Testis (tissue), 2 donors: ENCODE data around the gene SERTAD3.

Experiments
- POLR2A ChIP-seq: fragments of 450-650 bp; IDR thresholded peaks from one replicate; pipeline ENCODE4 v1.6.1; 2017; ENCODE audit warnings: antibody characterized with exemption, mild to moderate bottlenecking, moderate library complexity
- TF ChIP-seq, protein P1 (sequence below), 3 experiments: fragments of 450-650 bp in 2 of 3; fragments of 200-600 bp in 1 of 3; sonication (generic) in 1 of 3; IDR thresholded peaks; one replicate each; pipeline ENCODE4 v1.5.1; 2016 to 2019; ENCODE audit warnings: antibody characterized with exemption in 3 of 3, mild to moderate bottlenecking in 2 of 3, moderate library complexity in 1 of 3

DNA sequence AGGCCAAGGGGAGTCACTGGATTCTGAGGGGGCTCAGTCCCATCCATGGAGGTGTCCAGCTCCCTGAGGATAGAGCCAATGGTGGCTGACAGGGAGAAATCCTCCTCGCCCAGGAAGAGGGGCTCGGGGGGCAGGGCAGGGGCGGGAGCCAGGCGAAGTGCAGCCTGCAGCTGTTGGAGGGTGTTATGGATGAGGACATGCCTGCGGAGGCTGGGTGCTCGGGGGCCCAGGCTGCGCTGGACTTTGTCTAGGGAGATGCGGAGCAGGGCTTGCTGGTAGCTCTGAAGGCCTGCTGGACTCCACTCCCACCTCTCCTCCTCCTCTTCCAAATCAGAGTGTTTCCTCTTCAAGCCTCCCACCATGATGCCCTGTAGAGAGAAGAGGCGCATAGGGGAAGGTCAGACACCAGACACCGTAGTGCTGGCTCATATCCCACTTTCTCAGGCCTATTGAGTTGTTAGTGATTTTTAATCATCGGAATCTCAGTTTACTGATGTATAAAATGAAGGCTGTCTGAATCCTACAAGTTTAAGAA is 2.3 kb downstream of the SERTAD3 start:
- TF ChIP-seq, protein P1, sequence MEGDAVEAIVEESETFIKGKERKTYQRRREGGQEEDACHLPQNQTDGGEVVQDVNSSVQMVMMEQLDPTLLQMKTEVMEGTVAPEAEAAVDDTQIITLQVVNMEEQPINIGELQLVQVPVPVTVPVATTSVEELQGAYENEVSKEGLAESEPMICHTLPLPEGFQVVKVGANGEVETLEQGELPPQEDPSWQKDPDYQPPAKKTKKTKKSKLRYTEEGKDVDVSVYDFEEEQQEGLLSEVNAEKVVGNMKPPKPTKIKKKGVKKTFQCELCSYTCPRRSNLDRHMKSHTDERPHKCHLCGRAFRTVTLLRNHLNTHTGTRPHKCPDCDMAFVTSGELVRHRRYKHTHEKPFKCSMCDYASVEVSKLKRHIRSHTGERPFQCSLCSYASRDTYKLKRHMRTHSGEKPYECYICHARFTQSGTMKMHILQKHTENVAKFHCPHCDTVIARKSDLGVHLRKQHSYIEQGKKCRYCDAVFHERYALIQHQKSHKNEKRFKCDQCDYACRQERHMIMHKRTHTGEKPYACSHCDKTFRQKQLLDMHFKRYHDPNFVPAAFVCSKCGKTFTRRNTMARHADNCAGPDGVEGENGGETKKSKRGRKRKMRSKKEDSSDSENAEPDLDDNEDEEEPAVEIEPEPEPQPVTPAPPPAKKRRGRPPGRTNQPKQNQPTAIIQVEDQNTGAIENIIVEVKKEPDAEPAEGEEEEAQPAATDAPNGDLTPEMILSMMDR (IDR thresholded peaks at IDR 0.05), result no peak
- TF ChIP-seq POLR2A, result no peak
